ENCODE measurements around the gene CEMIP. TPM values are rescaled to one million over a fixed set of nuclear protein-coding genes. Genes with fewer than 3 reads are reported as not detected.

The CEMIP gene
- total and polyA plus RNA-seq, 2 experiments from 2014 or later, result 0.27 to 2.1 TPM

GRCh38 chr15:80769153-80769828, 9.9 kb upstream of the CEMIP start:
- Mint-ChIP-seq H3K27me3 (ENCODE audit: insufficient read depth, low read depth, poor library complexity) (peaks cover 4% of the 10 kb centered on the region), H3K4me1 (peaks cover 12% of the 10 kb centered on the region), H3K4me3 (no peak overlapping the region), H3K9me3 (no peaks in the 10 kb centered on the region), H3K27ac (no peak overlapping the region), H3K36me3 (ENCODE audit: low read depth) (no peaks in the 10 kb centered on the region)
- Histone ChIP-seq H3K27me3 (ENCODE audit: insufficient read depth) (no peaks in the 10 kb centered on the region), H3F3A (replicated peaks; ENCODE audit: low read depth) (no peaks in the 10 kb centered on the region), H3K36me3 (ENCODE audit: insufficient read depth) (no peaks in the 10 kb centered on the region), H3K4me2 (no peak overlapping the region), H3K9me2 (ENCODE audit: insufficient read depth) (peaks cover 9% of the 10 kb centered on the region), H3K4me3 (no peak overlapping the region), H4K20me1 (replicated peaks; ENCODE audit: insufficient read depth) (no peaks in the 10 kb centered on the region), H3K27ac (ENCODE audit: low read depth) (no peak overlapping the region), H3K79me2 (replicated peaks; ENCODE audit: insufficient read depth) (no peaks in the 10 kb centered on the region), H3K4me1 (ENCODE audit: insufficient read depth) (0 out of 2 replicates have a peak, but pooled peaks cover 8% of the 10 kb centered on the region), H2AFZ (no peak overlapping the region)
- ATAC-seq (no peak), DNase-seq (ENCODE audit: low spot score) (no peak)
- TF ChIP-seq EZH2phosphoT487 (IDR thresholded peaks at IDR 0.05; ENCODE audit: unreplicated experiment) (no peak), STAT1 (IDR thresholded peaks at IDR 0.05; ENCODE audit: unreplicated experiment) (no peak), ZNF462 (CRISPR knock-in tag; IDR thresholded peaks at IDR 0.05) (no peak), JUNB (IDR thresholded peaks at IDR 0.05; ENCODE audit: unreplicated experiment) (no peak), REST (IDR thresholded peaks at IDR 0.05; ENCODE audit: unreplicated experiment) (no peak), CREB1 (CRISPR knock-in tag; IDR thresholded peaks at IDR 0.05; ENCODE audit: low read depth) (no peak), ZNF331 (CRISPR knock-in tag; IDR thresholded peaks at IDR 0.05; ENCODE audit: low read depth) (no peak), EZH2 (IDR thresholded peaks at IDR 0.05; ENCODE audit: low read depth, unreplicated experiment) (no peak), NANOG (IDR thresholded peaks at IDR 0.05; ENCODE audit: borderline replicate concordance) (no peak), POLR2AphosphoS5 (IDR thresholded peaks at IDR 0.05; ENCODE audit: low read depth) (no peak), ZNF114 (CRISPR knock-in tag; IDR thresholded peaks at IDR 0.05) (no peak), CTCF (conservative IDR thresholded peaks at IDR 0.05; ENCODE audit: low read depth in 2 of 2) (no peak), ETS1 (IDR thresholded peaks at IDR 0.05) (no peak)
